DOHH2 (cell line): ENCODE measurements around the gene LTC4S.

Experiments used
- EZH2phosphoT487 ChIP-seq: fragments of 200-600 bp; sonication (generic); IDR thresholded peaks from 2 replicates; pipeline ENCODE4 v1.6.1; 2017; ENCODE audit warnings: borderline replicate concordance, mild to moderate bottlenecking, antibody characterized with exemption, low read length, moderate library complexity, mixed read lengths
- TF ChIP-seq, protein P1 (sequence below): fragments of 200-600 bp; sonication (generic); IDR thresholded peaks from one replicate; pipeline ENCODE4 v1.5.1; 2014; ENCODE audit warnings: antibody characterized with exemption, mild to moderate bottlenecking, low read depth, low read length; ENCODE audit not compliant: poor library complexity, severe bottlenecking

DNA sequence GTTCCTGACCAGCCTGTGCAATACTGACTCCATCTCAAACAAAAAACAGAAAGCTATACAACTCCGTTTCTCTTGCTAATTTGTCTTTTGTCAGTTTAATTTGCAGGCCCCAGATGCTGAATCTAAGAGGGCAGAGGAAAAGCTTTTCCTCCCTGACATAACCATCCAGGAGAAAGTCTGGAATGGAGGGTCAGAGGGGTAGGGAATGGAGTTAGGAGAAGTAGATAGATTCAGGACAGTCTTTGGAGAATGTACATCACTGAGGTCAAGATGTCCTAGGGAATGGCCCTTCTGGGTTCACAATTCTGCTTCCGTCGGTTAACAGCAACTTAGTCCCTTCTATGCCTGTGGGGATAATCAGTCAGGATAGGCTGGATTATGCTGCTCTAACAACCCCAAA is 20.3 kb downstream of the LTC4S start:
- TF ChIP-seq, protein P1, sequence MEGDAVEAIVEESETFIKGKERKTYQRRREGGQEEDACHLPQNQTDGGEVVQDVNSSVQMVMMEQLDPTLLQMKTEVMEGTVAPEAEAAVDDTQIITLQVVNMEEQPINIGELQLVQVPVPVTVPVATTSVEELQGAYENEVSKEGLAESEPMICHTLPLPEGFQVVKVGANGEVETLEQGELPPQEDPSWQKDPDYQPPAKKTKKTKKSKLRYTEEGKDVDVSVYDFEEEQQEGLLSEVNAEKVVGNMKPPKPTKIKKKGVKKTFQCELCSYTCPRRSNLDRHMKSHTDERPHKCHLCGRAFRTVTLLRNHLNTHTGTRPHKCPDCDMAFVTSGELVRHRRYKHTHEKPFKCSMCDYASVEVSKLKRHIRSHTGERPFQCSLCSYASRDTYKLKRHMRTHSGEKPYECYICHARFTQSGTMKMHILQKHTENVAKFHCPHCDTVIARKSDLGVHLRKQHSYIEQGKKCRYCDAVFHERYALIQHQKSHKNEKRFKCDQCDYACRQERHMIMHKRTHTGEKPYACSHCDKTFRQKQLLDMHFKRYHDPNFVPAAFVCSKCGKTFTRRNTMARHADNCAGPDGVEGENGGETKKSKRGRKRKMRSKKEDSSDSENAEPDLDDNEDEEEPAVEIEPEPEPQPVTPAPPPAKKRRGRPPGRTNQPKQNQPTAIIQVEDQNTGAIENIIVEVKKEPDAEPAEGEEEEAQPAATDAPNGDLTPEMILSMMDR: no peak
- no peak for TF ChIP-seq EZH2phosphoT487
